ENCODE data around the gene ZNF417. TPM values are rescaled to one million over a fixed set of nuclear protein-coding genes. Genes with fewer than 3 reads are reported as not detected.
"Not testable (repeated sequence)": the region's sequence is repeated elsewhere in the genome, so short reads cannot be mapped to it uniquely, and the experiment has no call there.

Gene ZNF417
- total RNA-seq, 1 donor: 20.6 TPM

DNA sequence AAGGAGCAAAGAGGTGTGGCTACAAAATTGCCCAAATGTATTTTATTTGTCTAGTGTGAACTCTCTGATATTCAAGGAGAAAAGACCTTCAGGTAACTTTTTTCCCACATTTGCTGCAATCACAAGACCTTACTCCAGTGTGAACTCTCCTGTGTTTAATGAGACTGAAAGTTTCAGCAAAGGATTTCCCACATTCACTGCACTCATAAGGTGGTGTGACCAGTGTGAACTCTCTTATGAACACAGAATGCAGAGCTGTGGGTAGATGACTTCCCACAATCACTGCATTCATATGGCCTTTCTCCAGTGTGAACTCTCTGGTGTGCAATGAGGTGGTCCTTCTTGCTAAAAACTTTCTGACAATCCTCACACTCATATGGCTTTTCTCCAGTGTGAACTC lies 43.9 kb downstream of the ZNF417 start:
- Histone ChIP-seq H3K4me1 (ENCODE audit: insufficient read depth, low read length) (no peaks in the 10 kb centered on the region), H3K9me3 (ENCODE audit: low read depth, low read length) (peaks cover 56% of the 10 kb centered on the region), H4K20me1 (ENCODE audit: insufficient read depth, low read length) (no peaks in the 10 kb centered on the region), H3K27ac (ENCODE audit: low read depth, low read length) (no peak overlapping the region), H3K27me3 (ENCODE audit: insufficient read depth, low read length) (no peaks in the 10 kb centered on the region), H3K4me3 (ENCODE audit: insufficient read depth, low read length) (no peak overlapping the region), H3K79me2 (ENCODE audit: insufficient read depth, low read length) (no peaks in the 10 kb centered on the region), H3K36me3 (ENCODE audit: insufficient read depth, low read length) (peaks cover 20% of the 10 kb centered on the region), H3K4me2 (ENCODE audit: insufficient read depth, low read length) (no peak overlapping the region), H2AFZ (ENCODE audit: low read length) (no peak overlapping the region)
- DNase-seq (ENCODE audit: insufficient read length, low spot score, missing footprints): no peak
- TF ChIP-seq, protein P1, sequence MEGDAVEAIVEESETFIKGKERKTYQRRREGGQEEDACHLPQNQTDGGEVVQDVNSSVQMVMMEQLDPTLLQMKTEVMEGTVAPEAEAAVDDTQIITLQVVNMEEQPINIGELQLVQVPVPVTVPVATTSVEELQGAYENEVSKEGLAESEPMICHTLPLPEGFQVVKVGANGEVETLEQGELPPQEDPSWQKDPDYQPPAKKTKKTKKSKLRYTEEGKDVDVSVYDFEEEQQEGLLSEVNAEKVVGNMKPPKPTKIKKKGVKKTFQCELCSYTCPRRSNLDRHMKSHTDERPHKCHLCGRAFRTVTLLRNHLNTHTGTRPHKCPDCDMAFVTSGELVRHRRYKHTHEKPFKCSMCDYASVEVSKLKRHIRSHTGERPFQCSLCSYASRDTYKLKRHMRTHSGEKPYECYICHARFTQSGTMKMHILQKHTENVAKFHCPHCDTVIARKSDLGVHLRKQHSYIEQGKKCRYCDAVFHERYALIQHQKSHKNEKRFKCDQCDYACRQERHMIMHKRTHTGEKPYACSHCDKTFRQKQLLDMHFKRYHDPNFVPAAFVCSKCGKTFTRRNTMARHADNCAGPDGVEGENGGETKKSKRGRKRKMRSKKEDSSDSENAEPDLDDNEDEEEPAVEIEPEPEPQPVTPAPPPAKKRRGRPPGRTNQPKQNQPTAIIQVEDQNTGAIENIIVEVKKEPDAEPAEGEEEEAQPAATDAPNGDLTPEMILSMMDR (IDR thresholded peaks at IDR 0.05; ENCODE audit: extremely low read depth, low read depth, low read length): no peak

DNA sequence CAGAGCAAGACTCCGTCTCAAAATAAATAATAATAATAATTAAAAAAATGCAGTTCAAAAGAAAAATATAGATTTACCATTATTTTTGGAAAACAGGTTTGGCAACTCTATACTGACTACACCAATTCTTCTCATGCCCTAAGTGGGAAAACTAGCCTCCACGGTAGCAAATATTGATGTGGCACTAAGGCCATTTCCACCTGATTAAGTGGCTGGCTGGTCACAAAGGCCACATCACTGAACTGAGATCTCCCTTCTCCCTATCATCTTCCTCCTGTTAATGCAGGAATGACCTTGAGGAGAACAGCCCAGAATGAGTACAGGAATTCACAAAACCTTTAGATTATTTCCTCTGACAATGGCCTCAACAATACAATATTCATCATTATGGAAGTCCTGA lies 46.2 kb downstream of the ZNF417 start:
- Histone ChIP-seq H3K4me1 (ENCODE audit: insufficient read depth, low read length) (no peaks in the 10 kb centered on the region), H3K4me2 (ENCODE audit: insufficient read depth, low read length) (no peak overlapping the region), H3K4me3 (ENCODE audit: insufficient read depth, low read length) (no peak overlapping the region), H3K36me3 (ENCODE audit: insufficient read depth, low read length) (peaks cover 31% of the 10 kb centered on the region), H2AFZ (ENCODE audit: low read length) (no peak overlapping the region), H3K9me3 (ENCODE audit: low read depth, low read length) (peaks cover 55% of the 10 kb centered on the region), H3K79me2 (ENCODE audit: insufficient read depth, low read length) (no peaks in the 10 kb centered on the region), H3K27me3 (ENCODE audit: insufficient read depth, low read length) (no peaks in the 10 kb centered on the region), H3K27ac (ENCODE audit: low read depth, low read length) (no peak overlapping the region), H4K20me1 (ENCODE audit: insufficient read depth, low read length) (no peaks in the 10 kb centered on the region)
- TF ChIP-seq, protein P1 (IDR thresholded peaks at IDR 0.05; ENCODE audit: extremely low read depth, low read depth, low read length): no peak
- DNase-seq (ENCODE audit: insufficient read length, low spot score, missing footprints): no peak

DNA sequence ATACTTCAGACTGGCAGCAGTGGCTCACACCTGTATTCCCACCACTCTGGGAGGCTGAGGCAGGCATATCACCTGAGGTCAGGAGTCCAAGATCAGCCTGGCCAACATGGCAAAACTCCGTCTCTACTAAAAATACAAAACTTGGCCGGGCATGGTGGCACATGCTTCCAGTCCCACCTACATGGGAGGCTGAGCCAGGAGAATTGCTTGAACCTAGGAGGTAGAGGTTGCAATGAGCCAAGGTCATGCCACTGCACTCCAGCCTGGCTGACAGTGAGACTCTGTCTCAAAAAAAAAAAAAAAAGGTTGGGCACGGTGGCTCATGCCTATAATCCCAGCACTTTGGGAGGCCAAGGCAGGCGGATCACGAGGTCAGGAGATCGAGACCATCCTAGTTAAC lies 46.7 kb downstream of the ZNF417 start:
- H3K27me3 ChIP-seq (ENCODE audit: insufficient read depth, low read length); DNase-seq (ENCODE audit: insufficient read length, low spot score, missing footprints); H3K4me3 ChIP-seq (ENCODE audit: insufficient read depth, low read length); H3K4me2 ChIP-seq (ENCODE audit: insufficient read depth, low read length); H2AFZ ChIP-seq (ENCODE audit: low read length); H3K27ac ChIP-seq (ENCODE audit: low read depth, low read length); H3K4me1 ChIP-seq (ENCODE audit: insufficient read depth, low read length); H4K20me1 ChIP-seq (ENCODE audit: insufficient read depth, low read length); H3K79me2 ChIP-seq (ENCODE audit: insufficient read depth, low read length): not testable (repeated sequence)
- Histone ChIP-seq H3K9me3 (ENCODE audit: low read depth, low read length) (peaks cover 53% of the 10 kb centered on the region), H3K36me3 (ENCODE audit: insufficient read depth, low read length) (peaks cover 37% of the 10 kb centered on the region)

DNA sequence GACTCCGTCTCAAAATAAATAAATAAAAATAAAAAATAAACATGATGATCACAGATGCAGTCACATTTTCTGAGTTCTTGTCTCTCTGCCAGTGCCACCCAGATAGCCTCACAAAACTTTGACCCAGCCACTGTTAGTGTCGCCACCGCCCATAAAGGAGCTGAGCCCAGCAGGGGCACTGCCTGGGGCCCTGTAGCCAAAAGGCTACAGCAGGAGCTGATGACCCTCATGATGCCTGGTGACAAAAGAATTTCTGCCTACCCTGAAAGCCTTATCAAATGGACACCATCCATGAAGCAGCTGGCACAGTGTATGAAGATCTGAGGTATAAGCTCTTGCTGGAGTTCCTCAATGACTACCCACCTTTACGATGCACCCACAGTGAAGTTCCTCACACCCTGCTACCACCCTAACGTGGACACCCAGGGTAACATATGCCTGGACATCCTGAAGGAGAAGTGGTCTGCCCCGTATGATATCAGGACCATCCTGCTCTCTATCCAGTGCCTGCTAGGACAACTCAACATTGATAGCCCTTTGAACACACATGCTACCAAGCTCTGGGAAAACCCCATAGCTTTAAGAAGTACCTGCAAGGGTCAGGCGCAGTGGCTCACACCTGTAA lies 48.4 kb downstream of the ZNF417 start:
- Histone ChIP-seq H3K4me1 (ENCODE audit: insufficient read depth, low read length) (no peaks in the 10 kb centered on the region), H2AFZ (ENCODE audit: low read length) (no peak overlapping the region), H3K79me2 (ENCODE audit: insufficient read depth, low read length) (no peaks in the 10 kb centered on the region), H3K27me3 (ENCODE audit: insufficient read depth, low read length) (no peaks in the 10 kb centered on the region), H3K36me3 (ENCODE audit: insufficient read depth, low read length) (peaks cover 48% of the 10 kb centered on the region), H3K4me3 (ENCODE audit: insufficient read depth, low read length) (peak overlapping the region; percentile 30), H4K20me1 (ENCODE audit: insufficient read depth, low read length) (no peaks in the 10 kb centered on the region), H3K9me3 (ENCODE audit: low read depth, low read length) (peaks cover 44% of the 10 kb centered on the region), H3K4me2 (ENCODE audit: insufficient read depth, low read length) (no peak overlapping the region), H3K27ac (ENCODE audit: low read depth, low read length) (no peak overlapping the region)
- DNase-seq (ENCODE audit: insufficient read length, low spot score, missing footprints): no peak
- TF ChIP-seq, protein P1 (IDR thresholded peaks at IDR 0.05; ENCODE audit: extremely low read depth, low read depth, low read length): no peak

Other genes with a start within 250 kb of the ZNF417 start
- gene ZSCAN4, start 247.7 kb downstream of the ZNF417 start, total RNA-seq: under 0.01 and 0.36 TPM in 2 replicates
- 8.3 and 9.8 TPM in 2 replicates for gene ZNF551, start 234.6 kb downstream of the ZNF417 start, total RNA-seq
- 6.8 and 7.6 TPM in 2 replicates for gene ZNF154, start 207.4 kb downstream of the ZNF417 start, total RNA-seq
- 11.2 TPM in 2 replicates for gene ZNF671, start 189.0 kb downstream of the ZNF417 start, total RNA-seq
- 15.9 and 16.3 TPM in 2 replicates for gene ZNF776, start 169.8 kb downstream of the ZNF417 start, total RNA-seq
- 19.5 and 21.5 TPM in 2 replicates for gene ZNF586, start 146.9 kb downstream of the ZNF417 start, total RNA-seq
- gene ZNF552, start 101.7 kb downstream of the ZNF417 start, total RNA-seq: 5.8 and 5.9 TPM in 2 replicates
- 21.2 and 24.2 TPM in 2 replicates for gene ZNF587B, start 86.3 kb downstream of the ZNF417 start, total RNA-seq
- gene ZNF587, start 66.7 kb downstream of the ZNF417 start, total RNA-seq: 21.8 and 26.4 TPM in 2 replicates
- gene ZNF814, start 27.6 kb downstream of the ZNF417 start, total RNA-seq: 12.7 and 15.9 TPM in 2 replicates
- gene ZNF418, start 18.8 kb upstream of the ZNF417 start, total RNA-seq: 4.7 and 5.1 TPM in 2 replicates
- gene ZNF256, start 31.1 kb upstream of the ZNF417 start, total RNA-seq: 5.8 and 5.9 TPM in 2 replicates
- 0.36 TPM in 1 of 2 replicates, not detected in the other for gene C19orf18, start 57.9 kb upstream of the ZNF417 start, total RNA-seq
- gene ZNF606, start 86.2 kb upstream of the ZNF417 start, total RNA-seq: 16.3 and 17.4 TPM in 2 replicates
- gene ZSCAN1, start 117.4 kb upstream of the ZNF417 start, total RNA-seq: 0.36 TPM in 1 of 2 replicates, not detected in the other
- 6.5 and 8.3 TPM in 2 replicates for gene ZNF135, start 142.7 kb upstream of the ZNF417 start, total RNA-seq
- gene ZSCAN18, start 181.6 kb upstream of the ZNF417 start, total RNA-seq: 49.8 and 60.4 TPM in 2 replicates
- 11.9 and 12.7 TPM in 2 replicates for gene ZNF329, start 234.2 kb upstream of the ZNF417 start, total RNA-seq

All from osteoblast (primary cell).